SK-N-DZ (cell line): ENCODE measurements around the gene CHKA.

Experiments used
- DNase-seq: peaks from one replicate; pipeline ENCODE4 v3.0.0-alpha.2; 2015; ENCODE audit warnings: low spot score

The CHKA gene

GRCh38 chr11:68033708-68034045, 87.5 kb downstream of the CHKA start:
- DNase-seq: no peak

- no peak for DNase-seq
Observed at GRCh38 chr11:68032997-68033707, 88.0 kb downstream of the CHKA start.

GRCh38 chr11:68032003-68032402, 89.2 kb downstream of the CHKA start:
- no peak for DNase-seq

- no peak for DNase-seq
Observed at GRCh38 chr11:68031144-68031464, 90.1 kb downstream of the CHKA start.

- DNase-seq: peak; percentile 100
Observed at GRCh38 chr11:68030318-68031143, 90.7 kb downstream of the CHKA start, which contains the start of gene NDUFS8. TSS of gene NDUFS8 (plus strand) at chr11:68030681. CDS start at chr11:68032152, 1,471 bp downstream.

GRCh38 chr11:68028802-68029545, 92.2 kb downstream of the CHKA start:
- no peak for DNase-seq

- no peak for DNase-seq
Observed at GRCh38 chr11:68027667-68028066, 93.5 kb downstream of the CHKA start.

GRCh38 chr11:68026391-68027105, 94.6 kb downstream of the CHKA start:
- DNase-seq: no peak

- DNase-seq: no peak
Observed at GRCh38 chr11:68025047-68025446, 96.1 kb downstream of the CHKA start.

- DNase-seq: no peak
Observed at GRCh38 chr11:68024508-68024907, 96.7 kb downstream of the CHKA start.

GRCh38 chr11:68022531-68022930, 98.7 kb downstream of the CHKA start:
- no peak for DNase-seq

- peak; percentile 64 for DNase-seq
Observed at GRCh38 chr11:68021167-68021787, 99.9 kb downstream of the CHKA start.

GRCh38 chr11:68020575-68020974, 100.6 kb downstream of the CHKA start:
- DNase-seq: peak; percentile 78

GRCh38 chr11:68019486-68019885, 101.7 kb downstream of the CHKA start:
- DNase-seq: no peak

GRCh38 chr11:68018730-68019190, 102.4 kb downstream of the CHKA start:
- DNase-seq: no peak

- DNase-seq: no peak
Observed at GRCh38 chr11:68017980-68018729, 103.0 kb downstream of the CHKA start.

GRCh38 chr11:68016904-68017817, 104.0 kb downstream of the CHKA start:
- no peak for DNase-seq

- DNase-seq: peak; percentile 56
Observed at GRCh38 chr11:68016161-68016903, 104.9 kb downstream of the CHKA start.

GRCh38 chr11:68015467-68015866, 105.7 kb downstream of the CHKA start:
- no peak for DNase-seq
